8988T (cell line): ENCODE data around the gene TNS1.

Experiments used
- DNase-seq: peaks from one replicate; pipeline ENCODE4 v3.0.0; 2011

The TNS1 gene

DNA sequence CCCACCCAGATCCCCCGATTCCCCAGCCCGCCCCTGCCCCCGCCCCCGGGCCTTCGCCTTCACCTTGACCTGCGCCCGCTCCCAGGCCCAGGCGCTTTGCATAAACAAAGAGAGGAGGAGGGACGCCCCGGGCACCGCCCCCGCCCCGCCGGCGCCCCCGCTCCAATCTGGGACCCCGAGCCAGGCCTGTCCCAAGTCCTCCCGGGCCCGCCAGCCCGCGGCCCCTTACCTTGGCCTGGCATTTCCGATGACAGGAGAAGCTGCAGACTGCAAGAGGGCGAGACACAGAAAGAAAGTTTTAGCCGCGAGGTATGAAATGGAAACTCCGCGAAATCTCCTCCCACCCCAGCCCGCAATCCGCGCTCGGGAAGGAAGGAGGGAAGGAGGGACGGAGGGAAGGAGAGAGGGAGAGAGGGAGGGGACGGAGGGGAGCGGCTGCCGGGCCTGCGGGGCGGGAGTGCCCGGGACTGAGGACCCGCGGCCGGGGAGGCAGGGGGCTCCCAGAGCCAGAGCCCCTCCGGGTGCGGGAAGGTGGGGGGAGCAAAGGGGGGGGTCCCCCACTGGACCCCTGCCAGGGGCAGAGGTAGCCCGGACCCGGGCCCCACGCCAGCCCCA, 24.2 kb downstream of the TNS1 start:
- DNase-seq: no peak

DNA sequence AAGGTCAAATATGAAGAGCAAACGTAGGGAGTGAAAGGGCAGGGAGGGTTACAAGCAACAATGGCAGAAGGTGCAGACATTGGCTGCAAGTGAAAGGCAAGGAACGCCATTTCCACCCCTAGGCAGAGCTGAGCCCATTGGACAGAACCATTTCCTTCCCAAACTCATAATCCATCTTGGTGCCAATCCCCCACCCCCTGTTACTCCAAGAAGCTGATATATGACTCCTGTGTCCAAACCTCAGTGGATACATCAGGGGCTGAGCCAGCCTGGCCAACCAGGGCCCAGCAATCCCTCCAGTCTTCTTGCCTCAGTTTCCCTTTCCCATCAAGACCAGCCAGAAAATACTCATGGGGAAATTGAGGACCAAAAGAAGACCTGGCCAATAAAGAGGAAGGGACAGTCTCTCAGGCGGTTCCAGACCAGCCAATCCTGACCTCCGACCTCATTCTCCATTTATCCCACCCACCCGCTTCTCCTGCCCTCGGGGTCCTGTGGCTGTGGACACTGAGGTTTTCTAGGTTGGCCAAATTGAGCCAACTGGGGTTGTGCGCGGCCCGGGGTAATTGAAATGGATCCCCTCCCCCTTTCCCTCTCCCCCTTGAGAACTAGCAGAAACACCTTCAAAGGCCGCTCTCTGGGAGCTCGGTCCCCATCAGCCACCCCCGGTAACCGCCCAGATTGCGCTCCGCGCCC, 24.8 kb downstream of the TNS1 start:
- DNase-seq: no peak

DNA sequence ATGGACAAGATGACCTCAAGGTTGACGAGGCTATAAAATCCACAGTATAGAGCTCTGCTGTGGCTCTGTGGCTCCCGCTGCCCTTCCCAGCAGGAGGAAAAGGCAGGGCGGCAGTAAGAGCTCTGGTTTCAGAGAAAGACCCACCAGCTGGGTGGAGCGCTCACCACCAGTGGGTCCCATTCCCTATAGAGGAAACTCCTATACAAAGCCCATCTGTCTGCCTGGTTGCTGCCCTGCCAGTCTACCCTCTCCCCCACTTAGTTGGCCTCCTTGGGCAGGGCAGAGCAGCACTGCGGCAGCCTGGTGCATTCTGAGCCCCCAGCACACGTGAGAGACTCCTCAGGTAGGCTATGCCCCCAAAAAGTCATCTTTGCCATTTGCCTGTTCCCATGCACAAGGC, 26.5 kb downstream of the TNS1 start:
- DNase-seq: no peak

DNA sequence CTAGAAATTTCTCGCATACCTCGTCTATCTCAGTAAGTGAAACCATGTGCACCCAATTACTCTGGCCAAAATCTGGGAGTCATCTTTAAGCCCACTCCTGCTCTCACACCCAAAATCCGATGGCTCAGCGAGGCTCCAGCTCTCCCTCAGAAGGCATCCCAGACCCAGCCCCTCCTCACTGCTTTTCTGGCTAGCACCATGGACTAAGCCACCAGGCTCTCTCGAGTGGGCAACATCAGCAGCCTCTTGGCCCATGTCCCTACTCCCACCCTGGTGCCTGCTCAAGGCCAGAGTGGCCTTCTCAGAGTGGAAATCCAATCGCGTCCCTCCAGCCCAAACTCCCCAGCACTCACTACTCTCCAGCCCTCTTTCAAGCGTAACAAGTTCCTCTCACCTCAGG, 27.2 kb downstream of the TNS1 start:
- DNase-seq: no peak

- DNase-seq: no peak
Observed at GRCh38 chr2:217974389-217975005, 28.3 kb downstream of the TNS1 start.

DNA sequence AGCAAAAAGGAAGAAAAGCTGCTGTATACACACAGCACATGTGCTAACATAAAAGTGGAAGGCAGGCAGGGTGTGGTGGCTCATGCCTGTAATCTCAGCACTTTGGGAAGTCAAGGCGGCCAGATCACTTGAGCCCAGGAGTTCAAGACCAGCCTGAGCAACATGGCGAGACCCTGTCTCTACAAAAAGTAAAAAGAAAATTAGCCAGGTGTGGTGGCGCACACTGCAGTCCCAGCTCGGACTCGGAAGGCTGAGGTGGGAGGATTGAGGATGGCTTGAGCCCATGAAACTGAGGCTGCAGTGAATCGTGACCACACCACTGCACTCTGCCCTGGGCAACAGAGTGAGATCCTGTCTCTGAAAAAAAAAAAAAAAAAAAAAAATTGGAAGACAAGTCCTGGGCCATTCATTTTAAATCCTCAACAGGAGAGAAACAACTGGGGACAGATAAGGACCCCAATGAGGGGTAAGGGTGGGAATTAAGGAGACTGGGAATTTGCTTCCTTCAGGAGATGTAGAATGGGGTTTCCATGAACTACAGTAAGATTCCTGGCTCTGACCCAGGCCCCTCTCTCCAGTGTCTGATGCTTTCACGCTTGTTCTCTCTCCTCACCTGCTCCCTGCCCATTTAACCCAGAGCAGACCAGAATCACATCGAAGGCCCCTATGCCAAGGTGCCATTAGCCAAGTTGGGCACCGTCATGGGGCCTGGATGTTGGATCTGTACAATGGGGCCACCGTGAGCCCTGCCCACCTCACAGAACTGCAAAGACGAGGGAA, 29.6 kb downstream of the TNS1 start:
- DNase-seq: no peak

GRCh38 chr2:217972490-217972889, 30.3 kb downstream of the TNS1 start:
- DNase-seq: no peak

DNA sequence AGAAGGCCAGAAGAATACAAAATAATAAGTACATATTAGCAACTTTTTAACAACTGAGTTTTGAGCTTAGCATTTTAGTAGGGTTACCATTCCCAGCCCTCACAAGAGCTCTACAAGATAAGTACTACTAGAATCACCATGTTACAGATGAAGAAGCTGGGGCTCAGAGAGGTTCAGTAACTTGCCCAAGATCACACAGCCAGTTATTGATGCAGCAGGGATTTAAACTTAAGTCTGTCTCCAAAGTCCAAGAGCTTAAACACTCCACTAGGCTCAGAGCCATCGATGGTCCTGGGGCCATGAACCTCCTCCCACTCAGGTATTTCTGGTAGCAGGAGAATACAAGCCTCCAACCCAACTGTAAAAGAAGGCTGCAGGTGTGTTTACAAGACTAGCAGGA, 30.8 kb downstream of the TNS1 start:
- DNase-seq: no peak

GRCh38 chr2:217971166-217971565, 31.6 kb downstream of the TNS1 start:
- DNase-seq: no peak

DNA sequence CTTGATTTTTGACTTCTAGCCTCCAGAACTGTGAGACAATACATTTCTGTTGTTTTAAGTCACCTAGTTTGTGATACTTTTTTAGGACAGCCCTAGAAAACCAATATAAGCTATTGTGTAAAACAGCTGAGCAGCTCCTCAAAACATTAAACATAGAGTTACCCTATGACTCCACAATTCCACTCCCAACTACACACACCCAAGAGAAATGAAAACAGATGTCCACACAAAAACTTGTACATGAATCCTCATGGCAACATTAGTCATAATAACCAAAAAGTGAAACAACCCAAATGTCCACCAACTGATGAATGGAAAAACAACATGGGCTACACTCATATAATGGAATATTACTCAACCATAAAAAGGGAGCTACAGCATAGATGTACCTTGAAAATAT, 32.6 kb downstream of the TNS1 start:
- DNase-seq: no peak

GRCh38 chr2:217969588-217969987, 33.2 kb downstream of the TNS1 start:
- DNase-seq: no peak

DNA sequence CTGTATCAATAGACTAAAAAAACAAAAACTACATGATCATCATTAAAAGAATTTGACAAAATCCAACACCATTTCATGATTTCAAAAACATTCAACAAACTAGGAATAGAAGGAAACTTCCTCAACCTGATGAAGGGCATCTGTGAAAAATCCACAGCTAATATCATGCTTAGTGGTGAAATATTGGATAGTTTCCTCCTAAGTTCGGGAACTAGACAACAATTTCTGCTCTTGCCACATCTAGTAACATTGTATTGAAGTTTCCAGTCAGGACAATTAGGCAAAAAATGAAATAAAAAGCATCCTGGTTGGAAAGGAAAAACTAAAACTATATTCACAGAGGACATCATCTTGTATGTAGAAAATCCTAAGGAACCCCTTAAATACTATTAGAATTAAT, 34.8 kb downstream of the TNS1 start:
- no peak for DNase-seq

- no peak for DNase-seq
Observed at GRCh38 chr2:217966423-217967070, 36.2 kb downstream of the TNS1 start.

DNA sequence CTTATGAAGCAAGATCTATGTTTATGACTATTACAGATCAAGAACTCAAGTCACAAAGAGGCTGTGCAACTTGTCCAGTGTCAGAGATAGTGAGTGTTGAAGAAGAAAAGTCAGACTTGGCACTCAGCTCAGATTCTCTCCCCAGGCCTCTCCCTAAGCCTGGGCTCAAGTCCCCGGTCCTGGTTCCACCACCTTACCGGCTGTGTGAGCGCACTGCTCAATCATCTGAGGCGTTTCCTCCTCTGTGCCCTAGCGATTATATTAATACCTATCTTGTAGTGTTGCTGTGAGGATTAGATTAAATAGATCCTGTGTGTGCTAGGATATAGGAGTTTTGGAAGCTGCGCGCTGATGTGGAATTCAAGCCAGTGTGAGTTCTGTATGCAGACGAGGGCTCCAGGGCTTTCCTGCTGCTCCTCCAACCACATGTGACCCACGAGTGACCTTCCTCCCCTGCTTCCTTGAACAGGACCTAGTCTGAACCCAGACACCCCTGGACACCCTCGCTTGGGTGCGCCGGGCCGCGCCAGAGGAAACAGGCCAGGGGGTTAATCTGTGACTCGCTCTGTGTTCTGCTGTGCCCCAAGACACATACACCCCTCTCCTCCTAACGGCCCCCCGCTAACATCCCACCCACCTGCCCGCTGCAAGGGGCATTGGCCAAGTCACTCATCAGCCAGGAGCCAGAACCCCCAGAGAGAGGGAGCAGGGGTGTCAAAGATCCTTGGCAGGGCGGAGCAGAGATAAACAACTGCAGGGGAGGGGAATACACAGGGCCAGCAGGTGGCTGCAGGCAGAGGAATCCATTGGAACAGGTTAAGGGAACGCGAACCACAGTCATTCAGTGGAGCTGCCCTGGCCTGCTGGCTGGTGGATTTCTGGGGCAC, 38.3 kb downstream of the TNS1 start:
- no peak for DNase-seq

DNA sequence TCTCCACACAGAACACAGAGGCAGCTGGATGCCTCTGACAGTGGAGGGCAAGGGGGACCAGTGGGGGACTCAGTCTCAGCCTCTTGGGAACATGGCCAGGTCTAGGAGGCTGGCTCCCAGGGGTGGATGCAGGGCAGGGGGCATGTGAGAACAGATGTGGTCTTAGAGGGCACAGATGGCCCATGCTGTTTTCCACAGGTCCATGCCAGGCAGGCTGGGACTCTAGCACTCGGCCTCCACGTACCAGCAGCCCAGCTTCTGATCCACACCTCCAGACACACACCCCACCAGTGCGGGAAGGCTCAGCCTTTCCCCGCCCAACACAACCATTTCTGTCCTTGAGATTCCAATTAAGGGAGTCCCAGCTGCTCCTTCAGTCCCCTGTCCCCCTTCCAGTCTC, 42.4 kb downstream of the TNS1 start:
- DNase-seq: no peak

GRCh38 chr2:217959723-217960122, 43.1 kb downstream of the TNS1 start:
- no peak for DNase-seq

GRCh38 chr2:217958884-217959225, 43.9 kb downstream of the TNS1 start:
- no peak for DNase-seq

GRCh38 chr2:217958206-217958883, 44.5 kb downstream of the TNS1 start:
- no peak for DNase-seq

DNA sequence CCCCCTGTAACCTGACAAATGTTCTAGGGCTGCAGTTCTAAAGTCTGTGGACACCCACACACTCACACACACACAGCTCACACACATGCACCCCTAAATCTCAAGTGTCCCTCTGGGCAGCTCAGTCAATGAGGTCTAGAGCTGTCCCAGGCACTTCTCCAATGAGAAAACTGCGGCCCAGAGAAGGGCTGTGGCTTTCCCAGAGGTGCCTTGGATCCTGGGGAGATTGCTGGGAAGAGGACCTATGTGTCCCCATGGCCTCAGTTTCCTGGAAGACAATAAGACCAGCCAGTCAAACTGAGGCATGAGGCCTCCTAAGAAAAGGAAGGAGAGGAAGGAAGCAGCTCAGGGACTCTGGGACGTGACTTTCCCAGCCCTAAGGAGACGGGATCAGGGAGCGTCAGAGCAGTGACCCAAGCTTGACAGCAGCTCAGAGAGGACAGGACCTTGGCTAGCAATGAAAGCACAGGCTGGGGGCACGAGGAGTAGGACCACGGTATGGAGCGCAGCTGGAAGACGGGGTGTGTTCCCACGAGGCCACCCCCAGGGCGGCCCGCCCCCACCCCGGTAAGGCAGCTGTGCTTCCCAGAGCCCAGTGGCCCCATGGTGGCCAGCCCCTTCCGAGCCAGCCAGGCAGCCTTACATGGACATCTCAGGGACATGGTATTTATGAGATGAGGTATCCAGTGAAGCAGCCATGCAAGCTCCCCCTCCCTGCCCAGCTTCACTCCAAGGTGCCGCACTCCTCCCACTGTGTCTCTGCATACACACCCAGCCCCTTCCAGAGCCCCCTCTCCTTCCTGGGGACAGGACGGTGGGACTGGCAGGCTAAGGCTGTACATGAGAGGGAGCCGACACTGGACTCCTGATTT, 46.0 kb downstream of the TNS1 start:
- DNase-seq: no peak

DNA sequence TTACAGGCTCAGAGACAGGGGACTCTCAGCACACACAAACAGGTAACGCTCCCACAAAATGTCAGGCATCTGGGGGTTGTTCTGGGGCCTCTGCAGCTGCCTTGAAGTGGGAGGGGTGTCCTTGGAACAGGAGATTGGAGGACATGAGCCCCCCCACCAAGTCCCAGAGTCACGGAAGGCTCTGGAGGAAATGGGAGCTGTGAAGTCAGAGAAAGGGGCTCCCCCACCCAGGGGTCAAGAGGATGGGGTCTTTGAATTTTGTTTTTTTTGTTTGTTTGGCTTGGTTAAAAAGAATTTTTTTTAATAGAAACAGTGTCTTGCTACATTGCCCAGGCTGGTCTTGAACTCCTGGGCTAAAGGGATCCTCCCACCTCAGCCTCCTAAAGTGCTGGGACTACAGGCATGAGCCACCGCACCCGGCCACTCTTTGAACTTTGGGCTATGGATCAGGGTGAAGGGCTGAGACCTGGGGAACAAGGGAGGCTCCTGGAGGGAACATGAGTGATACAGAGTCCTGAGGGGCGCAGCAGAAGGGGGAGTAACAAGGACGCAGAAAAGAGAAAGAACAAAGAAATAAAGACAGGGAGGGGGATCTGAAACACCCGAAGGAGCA, 46.8 kb downstream of the TNS1 start:
- DNase-seq: no peak
